MM.1S (cell line): Measurements from ENCODE around the gene CARD11.

Source experiments
- DNase-seq: peaks from one replicate; pipeline ENCODE4 v3.0.0-alpha.2; 2015
- H2AFZ ChIP-seq: fragments of 300-600 bp; sonication (generic); 2 replicates; pipeline ENCODE4 v1.6.0; 2016; ENCODE audit warnings: antibody characterized with exemption, low read length
- H3F3A ChIP-seq: fragments of 300-600 bp; sonication (generic); 2 replicates; pipeline ENCODE4 v1.6.1; 2016; ENCODE audit warnings: mild to moderate bottlenecking, antibody characterized with exemption, low read length, moderate library complexity, mixed read lengths; ENCODE audit not compliant: insufficient read depth
- H3K27ac ChIP-seq: fragments of 300-600 bp; sonication (generic); 2 replicates; pipeline ENCODE4 v1.5.1; 2016; ENCODE audit warnings: mild to moderate bottlenecking, low read length
- H3K27me3 ChIP-seq: fragments of 300-600 bp; sonication (generic); replicated peaks from 2 replicates; pipeline ENCODE4 v1.6.0; 2016; ENCODE audit warnings: low read length; ENCODE audit not compliant: insufficient read depth
- H3K36me3 ChIP-seq: fragments of 300-600 bp; sonication (generic); replicated peaks from 2 replicates; pipeline ENCODE4 v1.6.1; 2016; ENCODE audit warnings: mild to moderate bottlenecking, low read length, mixed read lengths; ENCODE audit not compliant: insufficient read depth
- H3K4me1 ChIP-seq: fragments of 300-600 bp; sonication (generic); 2 replicates; pipeline ENCODE4 v1.6.1; 2016; ENCODE audit warnings: low read length, mixed read lengths
- H3K4me2 ChIP-seq: fragments of 300-600 bp; sonication (generic); 2 replicates; pipeline ENCODE4 v1.6.0; 2016; ENCODE audit warnings: low read depth, low read length
- H3K4me3 ChIP-seq: fragments of 300-600 bp; sonication (generic); 2 replicates; pipeline ENCODE4 v1.5.1; 2016; ENCODE audit warnings: low read length, mixed read lengths
- H3K79me2 ChIP-seq: fragments of 300-600 bp; sonication (generic); 2 replicates; pipeline ENCODE4 v1.6.1; 2016; ENCODE audit warnings: mixed run types, low read length, mixed read lengths
- H3K9ac ChIP-seq: fragments of 300-600 bp; sonication (generic); 2 replicates; pipeline ENCODE4 v1.6.1; 2016; ENCODE audit warnings: low read length, mixed read lengths
- H3K9me2 ChIP-seq: fragments of 300-600 bp; sonication (generic); replicated peaks from 2 replicates; pipeline ENCODE4 v1.6.1; 2016; ENCODE audit warnings: mild to moderate bottlenecking, low read length, mixed read lengths; ENCODE audit not compliant: insufficient read depth
- H3K9me3 ChIP-seq: fragments of 300-600 bp; sonication (generic); replicated peaks from 2 replicates; pipeline ENCODE4 v1.6.1; 2016; ENCODE audit warnings: mild to moderate bottlenecking, low read length, mixed read lengths; ENCODE audit not compliant: insufficient read depth
- H4K20me1 ChIP-seq: fragments of 300-600 bp; sonication (generic); 2 replicates; pipeline ENCODE4 v1.6.1; 2016; ENCODE audit warnings: mild to moderate bottlenecking, low read length, moderate library complexity, mixed read lengths; ENCODE audit not compliant: insufficient read depth
- EZH2 ChIP-seq: fragments of 300-600 bp; sonication (generic); optimal IDR thresholded peaks from 2 replicates; pipeline ENCODE3; 2017; ENCODE audit warnings: low read depth, mild to moderate bottlenecking, antibody characterized with exemption, low read length, mixed read lengths
- EZH2phosphoT487 ChIP-seq: fragments of 300-600 bp; sonication (generic); IDR thresholded peaks from 2 replicates; pipeline ENCODE4 v1.6.1; 2018; ENCODE audit warnings: antibody characterized with exemption, low read length
- TF ChIP-seq, protein P1 (sequence below): fragments of 300-600 bp; sonication (generic); IDR thresholded peaks from 2 replicates; pipeline ENCODE4 v1.5.1; 2016; ENCODE audit warnings: antibody characterized with exemption, low read length, mixed read lengths

CARD11 gene

GRCh38 chr7:2878306-2878705, 165.4 kb downstream of the CARD11 start:
- Histone ChIP-seq H3K27ac (no peak overlapping the region), H3K9ac (no peak overlapping the region), H3K9me3 (no peaks in the 10 kb centered on the region), H3K4me2 (no peak overlapping the region), H2AFZ (no peak overlapping the region), H3K4me1 (no peaks in the 10 kb centered on the region), H3K9me2 (no peaks in the 10 kb centered on the region), H3K4me3 (no peak overlapping the region), H3K36me3 (no peaks in the 10 kb centered on the region), H4K20me1 (no peaks in the 10 kb centered on the region), H3F3A (no peaks in the 10 kb centered on the region), H3K79me2 (no peaks in the 10 kb centered on the region), H3K27me3 (no peaks in the 10 kb centered on the region)
- DNase-seq, result no peak
- TF ChIP-seq, protein P1, sequence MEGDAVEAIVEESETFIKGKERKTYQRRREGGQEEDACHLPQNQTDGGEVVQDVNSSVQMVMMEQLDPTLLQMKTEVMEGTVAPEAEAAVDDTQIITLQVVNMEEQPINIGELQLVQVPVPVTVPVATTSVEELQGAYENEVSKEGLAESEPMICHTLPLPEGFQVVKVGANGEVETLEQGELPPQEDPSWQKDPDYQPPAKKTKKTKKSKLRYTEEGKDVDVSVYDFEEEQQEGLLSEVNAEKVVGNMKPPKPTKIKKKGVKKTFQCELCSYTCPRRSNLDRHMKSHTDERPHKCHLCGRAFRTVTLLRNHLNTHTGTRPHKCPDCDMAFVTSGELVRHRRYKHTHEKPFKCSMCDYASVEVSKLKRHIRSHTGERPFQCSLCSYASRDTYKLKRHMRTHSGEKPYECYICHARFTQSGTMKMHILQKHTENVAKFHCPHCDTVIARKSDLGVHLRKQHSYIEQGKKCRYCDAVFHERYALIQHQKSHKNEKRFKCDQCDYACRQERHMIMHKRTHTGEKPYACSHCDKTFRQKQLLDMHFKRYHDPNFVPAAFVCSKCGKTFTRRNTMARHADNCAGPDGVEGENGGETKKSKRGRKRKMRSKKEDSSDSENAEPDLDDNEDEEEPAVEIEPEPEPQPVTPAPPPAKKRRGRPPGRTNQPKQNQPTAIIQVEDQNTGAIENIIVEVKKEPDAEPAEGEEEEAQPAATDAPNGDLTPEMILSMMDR, result no peak
- TF ChIP-seq EZH2phosphoT487 (no peak), EZH2 (no peak)

GRCh38 chr7:2876031-2876731, 167.5 kb downstream of the CARD11 start:
- Histone ChIP-seq H3K4me2 (no peak overlapping the region), H3K27me3 (no peaks in the 10 kb centered on the region), H3K9me3 (no peaks in the 10 kb centered on the region), H2AFZ (no peak overlapping the region), H3K27ac (no peak overlapping the region), H3K4me1 (no peaks in the 10 kb centered on the region), H3K79me2 (no peaks in the 10 kb centered on the region), H3K36me3 (no peaks in the 10 kb centered on the region), H3F3A (no peaks in the 10 kb centered on the region), H4K20me1 (no peaks in the 10 kb centered on the region), H3K4me3 (no peak overlapping the region), H3K9ac (no peak overlapping the region), H3K9me2 (no peaks in the 10 kb centered on the region)
- DNase-seq, result no peak
- TF ChIP-seq EZH2phosphoT487 (no peak), EZH2 (no peak)
- TF ChIP-seq, protein P1, result no peak

- no peak overlapping the region for H3K27ac ChIP-seq
- no peak overlapping the region for H3K9ac ChIP-seq
- H3K36me3 ChIP-seq, result no peaks in the 10 kb centered on the region
- no peak overlapping the region for H3K4me3 ChIP-seq
- no peaks in the 10 kb centered on the region for H4K20me1 ChIP-seq
- H3K27me3 ChIP-seq, result no peaks in the 10 kb centered on the region
- no peaks in the 10 kb centered on the region for H3K79me2 ChIP-seq
- no peaks in the 10 kb centered on the region for H3F3A ChIP-seq
- no peak overlapping the region for H2AFZ ChIP-seq
- H3K4me1 ChIP-seq, result no peaks in the 10 kb centered on the region
- TF ChIP-seq EZH2 (no peak), EZH2phosphoT487 (no peak)
- TF ChIP-seq, protein P1, result no peak
- no peaks in the 10 kb centered on the region for H3K9me3 ChIP-seq
- no peak for DNase-seq
- no peak overlapping the region for H3K4me2 ChIP-seq
- no peaks in the 10 kb centered on the region for H3K9me2 ChIP-seq
Observed at GRCh38 chr7:2873686-2874551, 169.7 kb downstream of the CARD11 start.
